IMR-90 (cell line): Measurements from ENCODE around the gene SLC2A14.

Source experiments
- POLR2A ChIP-seq: IDR thresholded peaks from 2 replicates; pipeline ENCODE4 v1.6.1; 2012; ENCODE audit warnings: mild to moderate bottlenecking, low read depth, low read length
- RAD21 ChIP-seq: IDR thresholded peaks from 2 replicates; pipeline ENCODE4 v1.6.1; 2012; ENCODE audit warnings: low read length, improper control_type of control experiment
- TF ChIP-seq, protein P1 (sequence below): fragments of 150-350 bp; IDR thresholded peaks from 2 replicates; pipeline ENCODE4 v1.6.1; 2017; ENCODE audit warnings: mild to moderate bottlenecking, antibody characterized with exemption, low read length, low read depth

DNA sequence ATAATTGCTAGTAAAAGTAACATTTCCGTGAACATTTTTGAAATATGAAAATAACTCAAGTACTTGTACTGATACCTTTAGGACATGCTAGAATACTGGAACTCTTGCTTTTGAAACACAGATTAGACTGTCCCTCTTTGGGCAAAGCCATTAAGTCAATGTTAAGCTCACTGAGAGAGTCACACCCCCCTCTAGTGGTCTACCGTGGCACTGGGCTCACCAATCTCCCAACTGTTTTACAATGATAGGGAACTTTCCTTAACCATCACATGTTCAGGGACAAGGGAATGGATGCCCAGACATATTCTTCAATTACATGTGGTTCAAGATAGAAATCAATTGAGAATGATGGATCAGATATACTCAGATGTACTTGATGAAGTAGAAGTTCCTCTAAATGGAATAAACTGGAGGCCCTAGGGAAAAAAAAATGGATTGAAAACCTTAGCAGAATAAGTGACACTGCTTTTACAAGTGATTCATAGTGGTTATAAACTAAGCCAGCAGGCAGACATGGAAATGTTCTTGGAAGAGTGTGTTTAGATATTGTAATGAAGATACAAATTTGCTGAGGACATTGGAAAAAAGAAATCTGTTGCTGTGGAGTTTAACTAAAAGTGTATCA is 65.7 kb downstream of the SLC2A14 start:
- TF ChIP-seq, protein P1, sequence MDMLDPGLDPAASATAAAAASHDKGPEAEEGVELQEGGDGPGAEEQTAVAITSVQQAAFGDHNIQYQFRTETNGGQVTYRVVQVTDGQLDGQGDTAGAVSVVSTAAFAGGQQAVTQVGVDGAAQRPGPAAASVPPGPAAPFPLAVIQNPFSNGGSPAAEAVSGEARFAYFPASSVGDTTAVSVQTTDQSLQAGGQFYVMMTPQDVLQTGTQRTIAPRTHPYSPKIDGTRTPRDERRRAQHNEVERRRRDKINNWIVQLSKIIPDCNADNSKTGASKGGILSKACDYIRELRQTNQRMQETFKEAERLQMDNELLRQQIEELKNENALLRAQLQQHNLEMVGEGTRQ, result no peak
- TF ChIP-seq POLR2A (no peak), RAD21 (peak; percentile 67)
